ENCODE data around the gene CTR9.
A peak's percentile ranks its signal among the peaks of the same experiment; 100 is the strongest.

Gene CTR9

DNA sequence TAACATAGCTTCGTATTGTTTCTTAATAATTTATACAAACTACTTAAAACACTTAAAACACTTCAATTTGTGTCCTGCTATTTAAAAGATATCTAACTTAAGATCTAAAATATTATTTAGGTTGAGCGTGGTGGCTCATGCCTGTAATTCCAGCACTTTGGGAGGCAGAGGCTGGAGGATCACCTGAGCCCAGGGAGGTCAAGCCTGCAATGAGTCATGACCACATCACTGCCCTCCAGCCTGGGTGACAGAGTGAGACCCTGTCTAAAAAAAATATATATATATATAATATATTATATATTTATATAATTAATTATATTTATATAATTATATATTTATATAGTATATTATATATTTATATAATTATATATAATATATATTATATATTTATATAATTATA is 4.2 kb upstream of the CTR9 start:
- H3K4me1 ChIP-seq (ENCODE audit: control insufficient read depth, insufficient read depth, low read length), result peaks cover 4% of the 10 kb centered on the region
- H3K4me2 ChIP-seq (ENCODE audit: low read length), result no peak overlapping the region
- H3K36me3 ChIP-seq (ENCODE audit: insufficient read depth, low read length), result no peaks in the 10 kb centered on the region

GRCh38 chr11:10747733-10748132 is 3.3 kb upstream of the CTR9 start:
- H3K9me3 ChIP-seq (replicated peaks; ENCODE audit: low read length), result no peaks in the 10 kb centered on the region
- H3K4me2 ChIP-seq (ENCODE audit: low read length), result no peak overlapping the region
- no peak overlapping the region for H3K4me3 ChIP-seq (ENCODE audit: low read length)
- no peaks in the 10 kb centered on the region for H3K27me3 ChIP-seq (ENCODE audit: control insufficient read depth, insufficient read depth, low read length)
- H3K9ac ChIP-seq (ENCODE audit: low read depth, low read length), result no peak overlapping the region
- H3K4me1 ChIP-seq (ENCODE audit: control insufficient read depth, insufficient read depth, low read length), result peaks cover 8% of the 10 kb centered on the region
- no peaks in the 10 kb centered on the region for H3K36me3 ChIP-seq (ENCODE audit: insufficient read depth, low read length)

More for the DNA sequence above, 4.2 kb upstream of the CTR9 start:
- no peaks in the 10 kb centered on the region for H3K27me3 ChIP-seq (ENCODE audit: control insufficient read depth, insufficient read depth, low read length)
- H3K9ac ChIP-seq (ENCODE audit: low read depth, low read length), result no peak overlapping the region
- H3K4me3 ChIP-seq (ENCODE audit: low read length), result no peak overlapping the region
- H3K9me3 ChIP-seq (replicated peaks; ENCODE audit: low read length), result no peaks in the 10 kb centered on the region

- H3K36me3 ChIP-seq (ENCODE audit: insufficient read depth, low read length), result no peaks in the 10 kb centered on the region
- no peak overlapping the region for H3K9ac ChIP-seq (ENCODE audit: low read depth, low read length)
- no peaks in the 10 kb centered on the region for H3K27me3 ChIP-seq (ENCODE audit: control insufficient read depth, insufficient read depth, low read length)
- H3K4me1 ChIP-seq (ENCODE audit: control insufficient read depth, insufficient read depth, low read length), result peaks cover 8% of the 10 kb centered on the region
- H3K4me3 ChIP-seq (ENCODE audit: low read length), result no peak overlapping the region
- no peaks in the 10 kb centered on the region for H3K9me3 ChIP-seq (replicated peaks; ENCODE audit: low read length)
- no peak overlapping the region for H3K4me2 ChIP-seq (ENCODE audit: low read length)
Measured at GRCh38 chr11:10749476-10749875, 1.6 kb upstream of the CTR9 start.

- Histone ChIP-seq H3K9ac (ENCODE audit: low read depth, low read length) (peak overlapping the region; percentile 85), H3K4me3 (ENCODE audit: low read length) (peak overlapping the region; percentile 81), H3K9me3 (replicated peaks; ENCODE audit: low read length) (no peaks in the 10 kb centered on the region), H3K27me3 (ENCODE audit: control insufficient read depth, insufficient read depth, low read length) (no peaks in the 10 kb centered on the region), H3K4me1 (ENCODE audit: control insufficient read depth, insufficient read depth, low read length) (peaks cover 8% of the 10 kb centered on the region), H3K4me2 (ENCODE audit: low read length) (peak overlapping the region; percentile 84), H3K36me3 (ENCODE audit: insufficient read depth, low read length) (peaks cover 17% of the 10 kb centered on the region)
Measured at GRCh38 chr11:10751581-10751940, 515 bp downstream of the CTR9 start.

DNA sequence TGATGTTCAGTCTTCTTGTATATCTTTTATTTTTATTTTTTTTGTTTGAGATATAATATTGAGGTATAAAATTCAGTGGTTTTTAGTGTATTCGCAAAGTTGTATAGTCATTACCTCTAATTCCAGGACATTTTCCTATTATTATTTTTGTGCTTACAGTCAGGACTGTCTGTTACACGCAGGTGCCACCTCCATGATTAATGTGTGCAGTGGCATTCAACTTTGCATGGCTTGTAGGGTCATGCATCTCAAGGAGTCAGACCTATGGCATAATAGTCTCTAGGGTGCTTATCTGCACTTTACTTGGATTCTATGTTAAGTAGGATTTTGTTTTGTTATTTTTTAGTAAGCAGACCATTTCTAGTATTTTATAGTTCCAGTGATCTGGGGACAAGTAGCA is 1.0 kb downstream of the CTR9 start:
- H3K9me3 ChIP-seq (replicated peaks; ENCODE audit: low read length), result no peaks in the 10 kb centered on the region
- H3K4me3 ChIP-seq (ENCODE audit: low read length), result peak overlapping the region; percentile 81
- peaks cover 8% of the 10 kb centered on the region for H3K4me1 ChIP-seq (ENCODE audit: control insufficient read depth, insufficient read depth, low read length)
- no peaks in the 10 kb centered on the region for H3K27me3 ChIP-seq (ENCODE audit: control insufficient read depth, insufficient read depth, low read length)
- H3K36me3 ChIP-seq (ENCODE audit: insufficient read depth, low read length), result peaks cover 21% of the 10 kb centered on the region
- H3K9ac ChIP-seq (ENCODE audit: low read depth, low read length), result peak overlapping the region; percentile 85
- peak overlapping the region; percentile 84 for H3K4me2 ChIP-seq (ENCODE audit: low read length)

DNA sequence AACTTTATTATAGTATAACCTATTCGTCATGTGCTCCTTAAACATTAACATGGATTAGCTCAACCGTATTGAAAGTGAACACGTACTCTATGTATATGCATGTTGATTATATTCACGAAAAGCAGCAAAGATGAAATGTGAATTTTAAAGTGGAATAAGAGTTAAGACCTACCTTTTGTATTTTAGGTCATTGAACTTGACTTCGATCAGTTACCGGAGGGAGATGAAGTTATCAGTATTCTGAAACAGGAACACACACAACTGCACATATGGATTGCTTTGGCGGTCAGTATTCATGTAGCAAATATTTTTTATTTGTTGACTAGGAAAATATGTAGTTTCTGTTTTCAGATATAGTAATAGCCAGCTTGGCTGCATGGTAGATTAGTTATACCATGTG is 1.4 kb downstream of the CTR9 start:
- Histone ChIP-seq H3K9me3 (replicated peaks; ENCODE audit: low read length) (no peaks in the 10 kb centered on the region), H3K4me3 (ENCODE audit: low read length) (peak overlapping the region; percentile 81), H3K27me3 (ENCODE audit: control insufficient read depth, insufficient read depth, low read length) (no peaks in the 10 kb centered on the region), H3K36me3 (ENCODE audit: insufficient read depth, low read length) (peaks cover 26% of the 10 kb centered on the region), H3K4me2 (ENCODE audit: low read length) (peak overlapping the region; percentile 84), H3K9ac (ENCODE audit: low read depth, low read length) (peak overlapping the region; percentile 85), H3K4me1 (ENCODE audit: control insufficient read depth, insufficient read depth, low read length) (peaks cover 8% of the 10 kb centered on the region)

DNA sequence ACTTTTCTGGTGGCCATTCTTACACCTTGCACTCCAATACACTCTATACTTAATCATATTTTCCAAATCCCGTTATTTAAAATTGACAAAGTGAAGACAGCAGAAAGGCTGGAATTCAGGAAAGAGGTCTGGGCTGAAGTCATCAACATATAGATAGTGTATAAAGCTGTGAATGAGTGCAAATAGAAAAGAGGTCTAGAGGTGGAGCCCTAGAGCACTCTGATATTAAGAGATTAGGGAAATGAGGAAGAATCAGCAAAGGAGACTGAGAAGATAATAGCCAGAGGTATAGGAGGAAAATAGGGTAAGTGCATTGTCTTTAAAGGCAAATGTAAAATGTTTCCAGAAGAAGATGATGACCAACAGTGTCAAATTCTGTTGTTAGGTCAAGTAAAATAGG is 7.9 kb downstream of the CTR9 start:
- Histone ChIP-seq H3K4me1 (ENCODE audit: control insufficient read depth, insufficient read depth, low read length) (no peaks in the 10 kb centered on the region), H3K36me3 (ENCODE audit: insufficient read depth, low read length) (peaks cover 83% of the 10 kb centered on the region), H3K4me2 (ENCODE audit: low read length) (no peak overlapping the region), H3K9me3 (replicated peaks; ENCODE audit: low read length) (no peaks in the 10 kb centered on the region), H3K27me3 (ENCODE audit: control insufficient read depth, insufficient read depth, low read length) (no peaks in the 10 kb centered on the region), H3K9ac (ENCODE audit: low read depth, low read length) (no peak overlapping the region), H3K4me3 (ENCODE audit: low read length) (no peak overlapping the region)

- Histone ChIP-seq H3K9me3 (replicated peaks; ENCODE audit: low read length) (no peaks in the 10 kb centered on the region), H3K9ac (ENCODE audit: low read depth, low read length) (no peak overlapping the region), H3K4me3 (ENCODE audit: low read length) (no peak overlapping the region), H3K27me3 (ENCODE audit: control insufficient read depth, insufficient read depth, low read length) (no peaks in the 10 kb centered on the region), H3K36me3 (ENCODE audit: insufficient read depth, low read length) (peaks cover 90% of the 10 kb centered on the region), H3K4me1 (ENCODE audit: control insufficient read depth, insufficient read depth, low read length) (no peaks in the 10 kb centered on the region), H3K4me2 (ENCODE audit: low read length) (no peak overlapping the region)
Measured at GRCh38 chr11:10761085-10761698, 10.1 kb downstream of the CTR9 start.

DNA sequence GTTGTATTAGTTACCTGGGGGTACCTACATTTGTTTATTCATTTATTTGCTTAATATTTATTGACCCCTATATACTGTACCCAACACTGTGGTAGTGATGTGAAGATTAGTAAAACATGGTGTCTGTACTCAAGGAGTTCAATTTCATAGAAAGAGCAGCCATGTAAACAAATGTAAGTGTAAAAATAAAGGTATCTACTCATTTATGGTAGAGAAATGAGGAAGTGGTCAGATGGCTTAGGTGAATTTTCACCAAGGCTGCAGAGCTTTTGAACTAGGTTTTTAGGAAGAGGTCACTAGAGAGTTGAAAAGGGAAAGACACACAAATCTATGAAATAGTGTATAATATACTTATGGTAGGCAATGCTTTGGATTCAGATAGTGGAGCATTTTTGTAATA is 11.1 kb downstream of the CTR9 start:
- no peaks in the 10 kb centered on the region for H3K4me1 ChIP-seq (ENCODE audit: control insufficient read depth, insufficient read depth, low read length)
- H3K9me3 ChIP-seq (replicated peaks; ENCODE audit: low read length), result no peaks in the 10 kb centered on the region
- no peak overlapping the region for H3K4me3 ChIP-seq (ENCODE audit: low read length)
- H3K27me3 ChIP-seq (ENCODE audit: control insufficient read depth, insufficient read depth, low read length), result no peaks in the 10 kb centered on the region
- no peak overlapping the region for H3K4me2 ChIP-seq (ENCODE audit: low read length)
- no peak overlapping the region for H3K9ac ChIP-seq (ENCODE audit: low read depth, low read length)
- H3K36me3 ChIP-seq (ENCODE audit: insufficient read depth, low read length), result peaks cover 85% of the 10 kb centered on the region

GRCh38 chr11:10762913-10763421 is 11.9 kb downstream of the CTR9 start:
- no peaks in the 10 kb centered on the region for H3K9me3 ChIP-seq (replicated peaks; ENCODE audit: low read length)
- no peak overlapping the region for H3K9ac ChIP-seq (ENCODE audit: low read depth, low read length)
- H3K27me3 ChIP-seq (ENCODE audit: control insufficient read depth, insufficient read depth, low read length), result no peaks in the 10 kb centered on the region
- H3K4me1 ChIP-seq (ENCODE audit: control insufficient read depth, insufficient read depth, low read length), result no peaks in the 10 kb centered on the region
- H3K4me3 ChIP-seq (ENCODE audit: low read length), result no peak overlapping the region
- peaks cover 83% of the 10 kb centered on the region for H3K36me3 ChIP-seq (ENCODE audit: insufficient read depth, low read length)
- H3K4me2 ChIP-seq (ENCODE audit: low read length), result no peak overlapping the region

DNA sequence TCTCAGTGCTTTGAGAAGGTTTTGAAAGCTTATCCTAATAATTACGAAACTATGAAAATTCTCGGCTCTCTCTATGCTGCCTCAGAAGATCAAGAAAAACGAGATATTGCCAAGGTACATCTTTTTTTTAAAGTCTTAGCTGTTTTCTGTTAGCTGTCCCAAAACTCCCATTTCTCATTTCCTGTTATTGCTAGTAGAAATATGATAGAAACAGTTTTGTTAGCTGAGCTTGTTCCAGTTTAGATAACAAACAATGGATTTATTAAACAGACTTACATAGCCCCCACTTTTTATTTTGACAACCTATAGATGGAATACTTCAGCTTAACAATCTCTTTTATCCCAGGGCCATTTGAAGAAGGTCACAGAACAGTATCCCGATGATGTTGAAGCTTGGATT is 12.7 kb downstream of the CTR9 start:
- peaks cover 76% of the 10 kb centered on the region for H3K36me3 ChIP-seq (ENCODE audit: insufficient read depth, low read length)
- no peak overlapping the region for H3K4me2 ChIP-seq (ENCODE audit: low read length)

DNA sequence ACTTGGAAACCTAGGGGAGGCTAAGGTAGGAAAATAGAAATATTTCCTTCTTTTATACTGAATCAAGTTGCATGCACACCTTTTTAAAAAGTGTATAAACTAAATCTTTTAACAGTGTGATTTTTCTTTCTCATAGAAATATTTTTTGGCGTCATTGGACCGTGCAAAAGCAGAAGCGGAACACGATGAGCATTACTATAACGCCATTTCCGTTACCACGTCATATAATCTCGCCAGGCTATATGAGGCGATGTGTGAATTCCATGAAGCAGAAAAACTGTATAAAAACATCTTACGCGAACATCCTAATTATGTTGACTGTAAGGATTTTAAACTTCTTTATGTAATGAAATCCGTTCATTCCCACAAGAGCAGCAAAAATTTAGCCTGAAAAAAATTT is 13.4 kb downstream of the CTR9 start:
- Histone ChIP-seq H3K9ac (ENCODE audit: low read depth, low read length) (no peak overlapping the region), H3K4me3 (ENCODE audit: low read length) (no peak overlapping the region), H3K36me3 (ENCODE audit: insufficient read depth, low read length) (peaks cover 75% of the 10 kb centered on the region), H3K4me2 (ENCODE audit: low read length) (no peak overlapping the region), H3K4me1 (ENCODE audit: control insufficient read depth, insufficient read depth, low read length) (no peaks in the 10 kb centered on the region), H3K9me3 (replicated peaks; ENCODE audit: low read length) (no peaks in the 10 kb centered on the region), H3K27me3 (ENCODE audit: control insufficient read depth, insufficient read depth, low read length) (no peaks in the 10 kb centered on the region)

More for the DNA sequence above, 12.7 kb downstream of the CTR9 start:
- no peaks in the 10 kb centered on the region for H3K9me3 ChIP-seq (replicated peaks; ENCODE audit: low read length)
- H3K4me3 ChIP-seq (ENCODE audit: low read length), result no peak overlapping the region
- H3K4me1 ChIP-seq (ENCODE audit: control insufficient read depth, insufficient read depth, low read length), result no peaks in the 10 kb centered on the region
- no peaks in the 10 kb centered on the region for H3K27me3 ChIP-seq (ENCODE audit: control insufficient read depth, insufficient read depth, low read length)
- no peak overlapping the region for H3K9ac ChIP-seq (ENCODE audit: low read depth, low read length)

Measured in skeletal muscle satellite cell (primary cell).